Mesenchymal stem cell (in vitro differentiated cells and primary cell): Measurements from ENCODE around the gene KCNQ5.

Experiments used
- DNase-seq: peaks from one replicate; pipeline ENCODE4 v3.0.0-alpha.2; 2013
- H2AFZ ChIP-seq: one replicate; pipeline ENCODE4 v1.6.1; 2013; ENCODE audit warnings: low read depth, mild to moderate bottlenecking, control low read depth, inconsistent platforms, low read length, moderate library complexity
- H2AK5ac ChIP-seq: 2 replicates; pipeline ENCODE4 v1.6.1; 2013; ENCODE audit warnings: low read length, moderate library complexity, mild to moderate bottlenecking, inconsistent platforms; ENCODE audit not compliant: severe bottlenecking
- H2BK120ac ChIP-seq: one replicate; pipeline ENCODE4 v1.6.1; 2013; ENCODE audit warnings: low read depth, mild to moderate bottlenecking, inconsistent platforms, low read length, moderate library complexity
- H2BK12ac ChIP-seq, 2 experiments: one replicate each; pipeline ENCODE4 v1.6.1; 2013; ENCODE audit warnings: inconsistent platforms in 2 of 2, low read length in 2 of 2, mild to moderate bottlenecking in 2 of 2, moderate library complexity in 2 of 2, control low read depth in 1 of 2
- H2BK15ac ChIP-seq: one replicate; pipeline ENCODE4 v1.6.1; 2013; ENCODE audit warnings: mild to moderate bottlenecking, low read depth, inconsistent platforms; ENCODE audit not compliant: poor library complexity, severe bottlenecking
- H2BK5ac ChIP-seq: 2 replicates; pipeline ENCODE4 v1.6.1; 2013; ENCODE audit warnings: low read depth, mild to moderate bottlenecking, low read length, control low read depth, inconsistent platforms; ENCODE audit not compliant: poor library complexity, severe bottlenecking
- H3K14ac ChIP-seq, 2 experiments: one replicate each; pipeline ENCODE4 v1.6.1; 2013; ENCODE audit warnings: inconsistent platforms in 2 of 2, low read length in 2 of 2, control low read depth in 1 of 2, mild to moderate bottlenecking in 1 of 2, moderate library complexity in 1 of 2
- H3K18ac ChIP-seq, 2 experiments: one replicate each; pipeline ENCODE4 v1.6.1; 2013; ENCODE audit warnings: inconsistent platforms in 2 of 2, low read length in 2 of 2, control low read depth in 1 of 2, low read depth in 1 of 2, mild to moderate bottlenecking in 1 of 2
- H3K23ac ChIP-seq, 2 experiments: one replicate each; pipeline ENCODE4 v1.6.1; 2013; ENCODE audit warnings: inconsistent platforms in 2 of 2, low read length in 2 of 2, mild to moderate bottlenecking in 2 of 2, moderate library complexity in 2 of 2, control low read depth in 1 of 2
- H3K27ac ChIP-seq: 2 replicates; pipeline ENCODE4 v1.5.1; 2013; ENCODE audit warnings: mild to moderate bottlenecking, moderate library complexity, low read length, control low read depth, inconsistent platforms; ENCODE audit not compliant: poor library complexity, severe bottlenecking
- H3K27me3 ChIP-seq, 2 experiments: 2 replicates each; pipeline versions ENCODE4 v1.6.1 to v1.7.0; 2013; ENCODE audit warnings: low read length in 2 of 2, mild to moderate bottlenecking in 2 of 2, moderate library complexity in 2 of 2, control low read depth in 1 of 2, inconsistent platforms in 1 of 2; ENCODE audit not compliant: control insufficient read depth in 1 of 2, insufficient read depth in 1 of 2
- H3K36me3 ChIP-seq, 2 experiments: 2 replicates each; pipeline versions ENCODE4 v1.6.1 to v1.7.0; 2013; ENCODE audit warnings: low read length in 2 of 2, control low read depth in 1 of 2, inconsistent platforms in 1 of 2, low read depth in 1 of 2, mild to moderate bottlenecking in 1 of 2; ENCODE audit not compliant: insufficient read depth in 2 of 2, control insufficient read depth in 1 of 2
- H3K4ac ChIP-seq, 2 experiments: one replicate each; pipeline ENCODE4 v1.6.1; 2013; ENCODE audit warnings: inconsistent platforms in 2 of 2, low read length in 2 of 2, mild to moderate bottlenecking in 2 of 2, moderate library complexity in 2 of 2, control low read depth in 1 of 2, low read depth in 1 of 2
- H3K4me1 ChIP-seq: 2 replicates; pipeline ENCODE4 v1.6.1; 2013; ENCODE audit warnings: low read depth, low read length, control low read depth; ENCODE audit not compliant: control insufficient read depth, insufficient read depth
- H3K4me2 ChIP-seq: 2 replicates; pipeline ENCODE4 v1.6.1; 2013; ENCODE audit warnings: low read length, mild to moderate bottlenecking, inconsistent platforms; ENCODE audit not compliant: poor library complexity, severe bottlenecking
- H3K4me3 ChIP-seq, 2 experiments: 2 replicates each; pipeline versions ENCODE4 v1.5.1 to v1.7.0; 2013; ENCODE audit warnings: low read length in 2 of 2, mild to moderate bottlenecking in 2 of 2, control low read depth in 1 of 2, low read depth in 1 of 2; ENCODE audit not compliant: insufficient read depth in 1 of 2
- H3K79me1 ChIP-seq: replicated peaks from 2 replicates; pipeline ENCODE4 v1.6.1; 2013; ENCODE audit warnings: mild to moderate bottlenecking, control low read depth, low read length, inconsistent platforms; ENCODE audit not compliant: poor library complexity, severe bottlenecking
- H3K9ac ChIP-seq: 2 replicates; pipeline ENCODE4 v1.7.0; 2013; ENCODE audit warnings: mild to moderate bottlenecking, low read length, moderate library complexity
- H3K9me3 ChIP-seq: 2 replicates; pipeline ENCODE4 v1.7.0; 2013; ENCODE audit warnings: mild to moderate bottlenecking, low read length; ENCODE audit not compliant: control insufficient read depth
- H4K8ac ChIP-seq: one replicate; pipeline ENCODE4 v1.6.1; 2013; ENCODE audit warnings: inconsistent platforms, mild to moderate bottlenecking, low read length, moderate library complexity
- H4K91ac ChIP-seq: one replicate; pipeline ENCODE4 v1.6.1; 2013; ENCODE audit warnings: mild to moderate bottlenecking, low read length, inconsistent platforms
- WGBS: methylation state at CpG from one replicate; pipeline ENCODE4 v1.1.7; 2013; ENCODE audit warnings: mixed read lengths; 5-methylcytosine and 5-hydroxymethylcytosine counted together

Gene KCNQ5

DNA sequence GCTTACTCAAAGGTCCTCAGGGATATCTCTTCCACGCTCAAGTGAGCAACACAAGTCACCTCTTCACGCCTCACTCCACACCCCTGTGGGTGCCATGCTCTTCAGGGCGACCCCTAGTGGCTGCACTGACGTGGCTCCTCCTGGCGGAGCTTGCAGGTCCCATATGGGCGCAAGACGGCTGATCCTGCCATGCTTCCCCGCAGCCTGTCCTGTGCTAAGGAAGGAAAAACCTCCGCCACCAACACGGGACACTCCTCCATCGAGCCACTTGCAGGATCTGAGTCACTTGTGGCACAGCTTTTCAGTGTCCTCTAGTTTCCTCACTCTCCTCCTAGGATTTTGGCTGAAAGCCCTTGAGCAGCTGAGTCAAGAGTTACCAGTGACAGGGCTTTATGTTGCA lies 512.7 kb downstream of the KCNQ5 start:
- Histone ChIP-seq H3K4me1 (no peaks in the 10 kb centered on the region), H3K27ac (no peak overlapping the region), H4K91ac (no peak overlapping the region), H2BK12ac (no peak overlapping the region), H3K23ac (no peak overlapping the region), H3K4me3 (no peak overlapping the region), H2BK15ac (no peak overlapping the region), H3K4me2 (no peak overlapping the region), H2BK5ac (no peak overlapping the region), H2AFZ (no peak overlapping the region), H3K18ac (no peak overlapping the region), H3K79me1 (no peaks in the 10 kb centered on the region), H2BK120ac (no peak overlapping the region), H3K36me3 (no peaks in the 10 kb centered on the region), H3K9me3 (no peaks in the 10 kb centered on the region), H3K14ac (no peak overlapping the region), H3K9ac (no peak overlapping the region), H3K27me3 (peaks cover 0 to 17% of the 10 kb centered on the region in 2 experiments), H3K4ac (no peak overlapping the region), H2AK5ac (no peak overlapping the region), H4K8ac (no peak overlapping the region)
- WGBS = 63% methylated on average over 11 of the region's 11 CpGs
- peak; percentile 2 for DNase-seq

DNA sequence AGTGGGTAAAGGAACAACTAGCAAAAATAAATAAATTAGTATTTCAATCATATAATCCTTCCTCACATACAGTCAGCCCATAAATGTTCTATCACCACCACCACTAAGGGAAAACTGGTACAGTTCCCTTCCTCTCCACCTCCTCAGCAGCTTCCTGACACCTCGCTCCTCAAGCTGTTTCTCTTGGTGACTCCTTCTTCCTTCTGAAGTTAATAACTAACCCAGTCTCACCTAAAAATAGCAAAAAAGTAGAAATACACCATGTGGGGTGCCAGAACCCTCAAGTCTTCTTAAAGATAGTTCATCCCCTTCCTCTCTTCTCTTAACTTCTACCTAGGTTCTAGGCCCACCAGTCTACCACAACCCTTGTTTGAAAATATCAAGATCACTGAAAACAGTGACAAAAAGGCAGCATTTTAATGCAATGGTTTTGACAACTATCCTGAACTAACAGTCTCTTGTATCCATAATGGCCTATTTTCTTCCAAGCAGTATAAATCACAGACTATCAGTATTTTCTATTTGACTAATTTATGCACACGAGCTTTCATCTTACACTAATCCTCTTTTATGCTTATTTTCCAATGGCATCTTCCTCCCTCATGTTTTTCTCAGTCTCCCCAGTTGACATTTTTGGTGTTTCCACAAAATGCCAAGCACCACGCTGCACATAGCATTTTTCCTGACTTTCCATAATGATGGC lies 518.0 kb downstream of the KCNQ5 start:
- 88% methylated on average over 3 of the region's 3 CpGs for WGBS
- no peak overlapping the region for H3K4me2 ChIP-seq
- H3K4me1 ChIP-seq = no peaks in the 10 kb centered on the region
- no peak overlapping the region for H4K91ac ChIP-seq
- H3K4ac ChIP-seq = no peak overlapping the region
- no peak overlapping the region for H3K27ac ChIP-seq
- H3K9me3 ChIP-seq = no peaks in the 10 kb centered on the region
- H2AK5ac ChIP-seq = no peak overlapping the region
- no peaks in the 10 kb centered on the region for H3K79me1 ChIP-seq
- H2BK15ac ChIP-seq = no peak overlapping the region
- H2BK12ac ChIP-seq = no peak overlapping the region
- no peak overlapping the region for H3K4me3 ChIP-seq
- H2AFZ ChIP-seq = no peak overlapping the region
- no peak overlapping the region for H3K23ac ChIP-seq
- peaks cover 4 to 30% of the 10 kb centered on the region in 2 experiments for H3K27me3 ChIP-seq
- no peak overlapping the region for H2BK5ac ChIP-seq
- DNase-seq = no peak
- H3K14ac ChIP-seq = no peak overlapping the region
- no peak overlapping the region for H3K9ac ChIP-seq
- no peak overlapping the region for H3K18ac ChIP-seq
- no peak overlapping the region for H4K8ac ChIP-seq
- H3K36me3 ChIP-seq = no peaks in the 10 kb centered on the region
- no peak overlapping the region for H2BK120ac ChIP-seq

DNA sequence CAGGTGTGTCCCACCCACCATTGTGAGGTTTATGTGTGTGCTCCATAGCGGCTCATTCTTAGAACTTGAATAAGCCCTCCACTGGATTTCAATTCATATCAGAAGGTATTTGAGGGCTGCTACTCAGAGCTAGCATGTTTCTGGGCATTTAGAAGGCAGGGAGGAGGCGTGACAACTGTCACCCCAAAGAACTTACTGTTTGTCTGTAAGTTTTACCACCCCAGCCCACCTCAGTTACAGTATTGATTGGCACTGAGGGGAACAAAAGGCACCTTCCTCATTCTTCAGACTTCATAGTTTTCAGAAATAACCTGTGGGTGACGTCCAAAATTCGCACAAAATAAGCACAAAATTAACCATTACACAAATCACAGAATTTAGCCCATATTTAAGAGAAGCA lies 521.7 kb downstream of the KCNQ5 start:
- 90% methylated on average over 3 of the region's 4 CpGs for WGBS
- Histone ChIP-seq H2BK120ac (no peak overlapping the region), H2BK12ac (no peak overlapping the region), H3K4me2 (no peak overlapping the region), H3K4me1 (no peaks in the 10 kb centered on the region), H3K4me3 (no peak overlapping the region), H2BK15ac (no peak overlapping the region), H2AK5ac (no peak overlapping the region), H2BK5ac (no peak overlapping the region), H3K27me3 (peaks cover 4 to 26% of the 10 kb centered on the region in 2 experiments), H3K36me3 (no peaks in the 10 kb centered on the region), H3K4ac (no peak overlapping the region), H3K9me3 (no peaks in the 10 kb centered on the region), H3K27ac (no peak overlapping the region), H3K23ac (no peak overlapping the region), H4K8ac (no peak overlapping the region), H3K79me1 (no peaks in the 10 kb centered on the region), H3K18ac (no peak overlapping the region), H2AFZ (no peak overlapping the region), H3K14ac (no peak overlapping the region), H3K9ac (no peak overlapping the region), H4K91ac (no peak overlapping the region)
- no peak for DNase-seq

DNA sequence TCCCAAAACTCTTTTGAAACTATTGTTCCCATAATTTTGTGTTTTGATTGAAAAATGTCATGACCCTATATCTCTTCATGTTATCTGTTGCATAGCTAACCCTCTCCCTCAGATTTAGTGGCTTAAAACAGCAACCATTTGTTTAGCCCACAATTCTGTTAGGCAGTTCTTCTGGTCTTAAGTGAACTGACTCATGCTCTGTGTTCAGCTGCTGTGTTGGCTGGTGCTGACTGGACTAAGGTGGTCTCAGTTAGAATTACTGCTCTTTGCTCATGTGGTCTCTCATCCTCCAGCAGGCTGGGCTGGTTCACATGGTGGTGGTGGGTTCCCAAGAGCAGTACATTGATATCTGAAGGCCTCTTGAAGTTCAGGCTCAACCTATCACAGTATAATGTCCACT lies 522.7 kb downstream of the KCNQ5 start:
- Histone ChIP-seq H3K4me2 (no peak overlapping the region), H3K4me1 (no peaks in the 10 kb centered on the region), H3K4ac (no peak overlapping the region), H2BK15ac (no peak overlapping the region), H3K23ac (no peak overlapping the region), H2AK5ac (no peak overlapping the region), H2BK5ac (no peak overlapping the region), H3K27me3 (peaks cover 4 to 18% of the 10 kb centered on the region in 2 experiments), H3K27ac (no peak overlapping the region), H4K91ac (no peak overlapping the region), H3K9me3 (no peaks in the 10 kb centered on the region), H3K79me1 (no peaks in the 10 kb centered on the region), H4K8ac (no peak overlapping the region), H3K14ac (no peak overlapping the region), H3K4me3 (no peak overlapping the region), H3K36me3 (no peaks in the 10 kb centered on the region), H2BK120ac (no peak overlapping the region), H2AFZ (no peak overlapping the region), H3K9ac (no peak overlapping the region), H2BK12ac (no peak overlapping the region), H3K18ac (no peak overlapping the region)
- no peak for DNase-seq
